ENCODE data around the gene HNRNPA3. TPM values are rescaled to one million over a fixed set of nuclear protein-coding genes. Genes with fewer than 3 reads are reported as not detected.

The HNRNPA3 gene
- total RNA-seq (2022; extraction: Qiagen RNA extraction) = 342 to 403 TPM (median 352 TPM) in 5 replicates

GRCh38 chr2:177212106-177212890 lies at the start of gene HNRNPA3:
HNRNPA3 (plus strand) TSS chr2:177212794; CDS start chr2:177212800, 6 bp downstream.

DNA sequence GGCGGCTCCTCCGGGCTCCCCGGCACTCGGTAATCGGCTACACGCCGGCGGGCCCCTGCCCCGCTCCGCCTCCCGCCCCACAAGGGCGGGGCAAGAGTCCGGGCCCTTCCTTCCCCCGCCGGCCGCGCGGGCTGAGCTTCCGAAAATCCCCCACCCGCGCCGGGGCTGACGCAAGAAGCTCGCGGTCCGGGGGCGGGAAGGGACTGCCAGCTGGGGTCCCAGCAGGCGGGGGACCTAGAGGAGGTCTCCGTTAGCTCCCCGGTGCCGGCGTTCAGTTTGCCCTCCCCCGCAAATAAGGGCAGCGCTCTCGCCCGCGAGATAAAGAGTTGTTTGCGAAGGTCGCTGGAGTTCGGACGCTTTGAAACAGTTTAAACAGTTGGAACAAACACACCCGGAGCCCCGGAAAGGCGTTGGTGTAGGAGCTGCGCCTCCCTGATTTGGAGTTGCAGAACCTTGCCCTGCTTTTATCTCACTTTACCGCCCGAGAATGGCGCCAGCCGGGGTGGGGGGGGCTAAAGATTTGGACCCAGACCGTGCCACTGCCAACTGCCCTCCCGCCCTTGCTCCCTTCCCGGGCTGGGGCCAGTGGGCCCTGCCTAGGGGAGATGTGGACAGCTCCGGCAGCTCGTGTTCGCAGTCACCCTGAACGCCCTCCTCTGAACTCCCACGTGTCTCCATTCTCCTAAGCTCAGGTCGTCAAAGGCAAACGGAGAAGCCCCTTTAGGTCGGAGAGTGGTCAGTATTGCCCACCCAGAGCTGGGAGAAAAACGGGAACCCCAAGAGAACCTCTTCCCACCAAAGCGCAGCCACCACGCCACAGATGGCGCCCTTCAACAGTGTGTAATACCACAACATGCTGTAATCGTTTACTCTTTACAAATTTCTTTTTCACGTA lies 52.3 kb downstream of the HNRNPA3 start, which contains the start of gene NFE2L2:
Gene NFE2L2 (minus strand): TSS at position 35 of the 895 bp plus-strand sequence. CDS start 151 bp downstream, outside the sequence.

Other genes starting within 250 kb of the HNRNPA3 start
- 48.7 to 67.7 TPM (median 53.6 TPM) in 5 replicates for gene NFE2L2, start 51.9 kb downstream of the HNRNPA3 start, total RNA-seq (2022; extraction: Qiagen RNA extraction)
- gene AGPS, start 180.0 kb downstream of the HNRNPA3 start, total RNA-seq (2022; extraction: Qiagen RNA extraction) = 32.9 to 48.1 TPM (median 42.9 TPM) in 5 replicates

Data from A549 treated with CORT108297 at 1 μM for 4 hours (cell line).